GM12878 (cell line): ENCODE measurements around the gene SCYGR2. TPM values are rescaled to one million over a fixed set of nuclear protein-coding genes. Genes with fewer than 3 reads are reported as not detected.

Experiments
- ATAC-seq: fragments of 200-7000 bp; cut with Tn5 transposase; 3 replicates; pipeline ENCODE4 v1.9.1; 2020; ENCODE audit warnings: mild to moderate bottlenecking, moderate library complexity
- BruUV-seq: library from RNA; stranded (reverse); fragments of 400-500 nt; replicated peaks from 2 replicates; lab custom pipeline; 2021; lab: Mats Ljungman, UMichigan
- CTCF ChIA-PET: fragments of 300-600 bp; sonication (Branson Sonifier 250); formaldehyde crosslinking; extraction: SDS; loops from one replicate; lab custom pipeline; 2021; ENCODE audit warnings: inconsistent platforms; lab: Yijun Ruan, JAX
- POLR2A ChIA-PET: fragments of 350-600 bp; formaldehyde crosslinking; extraction: SDS; loops from one replicate; lab custom pipeline; 2021; ENCODE audit warnings: inconsistent platforms; lab: Charles Lee
- RAD21 ChIA-PET: fragments of 300-600 bp; sonication (Branson Sonifier 250); formaldehyde crosslinking; loops from one replicate; lab custom pipeline; 2023; ENCODE audit warnings: antibody characterized with exemption; ENCODE audit not compliant: unreplicated experiment; lab: Charles Lee
- SMC1A ChIA-PET: fragments of 300-600 bp; sonication (Branson Sonifier 250); formaldehyde crosslinking; loops from one replicate; lab custom pipeline; 2023; ENCODE audit not compliant: unreplicated experiment, uncharacterized antibody; lab: Charles Lee
- DNase-seq: peaks from one replicate; pipeline ENCODE4 v3.0.0-alpha.2; 2011; ENCODE audit warnings: low read depth, low spot score
- FAIRE-seq: peaks from 3 replicates; lab custom pipeline; 2011; peaks lifted over from hg19 to GRCh38; lab: Jason Lieb, UNC
- H2AFZ ChIP-seq: 2 replicates; pipeline ENCODE4 v1.6.0; 2011; ENCODE audit warnings: low read depth, low read length, control low read depth; ENCODE audit not compliant: control insufficient read depth
- H3K27ac ChIP-seq: 2 replicates; pipeline ENCODE4 v1.5.1; 2011; ENCODE audit warnings: control low read depth; ENCODE audit not compliant: control insufficient read depth, insufficient read depth
- H3K27me3 ChIP-seq, 2 experiments: replicated peaks in 1 of 2; 2 replicates each; pipeline versions ENCODE4 v1.6.0 to v1.6.1; 2011; ENCODE audit warnings: low read length in 1 of 2; ENCODE audit not compliant: control insufficient read depth in 2 of 2, insufficient read depth in 2 of 2
- H3K36me3 ChIP-seq, 2 experiments: 2 replicates each; pipeline ENCODE4 v1.5.1; 2011; ENCODE audit warnings: low read length in 1 of 2; ENCODE audit not compliant: control insufficient read depth in 2 of 2, insufficient read depth in 2 of 2
- H3K4me1 ChIP-seq: 2 replicates; pipeline ENCODE4 v1.6.1; 2011; ENCODE audit warnings: mild to moderate bottlenecking, low read length, moderate library complexity, mixed read lengths; ENCODE audit not compliant: control insufficient read depth, insufficient read depth
- H3K4me2 ChIP-seq: 2 replicates; pipeline ENCODE4 v1.6.0; 2011; ENCODE audit warnings: control low read depth; ENCODE audit not compliant: control insufficient read depth, insufficient read depth
- H3K4me3 ChIP-seq: fragments of 200-600 bp; sonication (generic); 2 replicates; pipeline ENCODE4 v1.5.1; 2016
- H3K79me2 ChIP-seq: 2 replicates; pipeline ENCODE4 v1.6.0; 2011; ENCODE audit warnings: low read length; ENCODE audit not compliant: control insufficient read depth, insufficient read depth
- H3K9ac ChIP-seq: 2 replicates; pipeline ENCODE4 v1.8.0; 2011; ENCODE audit warnings: low read length, control low read depth, mixed read lengths; ENCODE audit not compliant: control insufficient read depth, insufficient read depth
- H3K9me3 ChIP-seq: replicated peaks from 3 replicates; pipeline ENCODE4 v1.5.1; 2011; ENCODE audit warnings: mild to moderate bottlenecking, low read length; ENCODE audit not compliant: control insufficient read depth, insufficient read depth
- H4K20me1 ChIP-seq: 2 replicates; pipeline ENCODE4 v1.6.0; 2011; ENCODE audit not compliant: control insufficient read depth, insufficient read depth
- BHLHE40 ChIP-seq, 2 experiments: fragments of 450-650 bp in 1 of 2; IDR thresholded peaks; 2 replicates each; pipeline ENCODE4 v1.6.1; 2011 to 2017; ENCODE audit warnings: low read depth in 2 of 2, borderline replicate concordance in 1 of 2, improper control_type of control experiment in 1 of 2, low read length in 1 of 2, mild to moderate bottlenecking in 1 of 2
- CBX5 ChIP-seq: sonication (generic); IDR thresholded peaks from 2 replicates; pipeline ENCODE4 v1.6.1; 2016; ENCODE audit warnings: low read depth, moderate library complexity, mild to moderate bottlenecking, inconsistent platforms
- CEBPB ChIP-seq, 2 experiments: fragments of 150-350 bp in 1 of 2; IDR thresholded peaks; 2 replicates each; pipeline ENCODE4 v1.6.1; 2012 to 2014; ENCODE audit warnings: low read depth in 2 of 2, low read length in 2 of 2, borderline replicate concordance in 1 of 2, inconsistent platforms in 1 of 2
- EP300 ChIP-seq, 2 experiments: fragments of 150-350 bp in 1 of 2; IDR thresholded peaks; 2 replicates each; pipeline ENCODE4 v1.6.1; 2011 to 2012; ENCODE audit warnings: low read depth in 2 of 2, low read length in 2 of 2, borderline replicate concordance in 1 of 2, improper control_type of control experiment in 1 of 2, inconsistent platforms in 1 of 2; ENCODE audit not compliant: control insufficient read depth in 1 of 2
- MEF2A ChIP-seq: IDR thresholded peaks from 2 replicates; pipeline ENCODE4 v1.6.1; 2011; ENCODE audit warnings: low read depth, mild to moderate bottlenecking, low read length, moderate library complexity; ENCODE audit not compliant: insufficient read depth
- MTA2 ChIP-seq: fragments of 450-650 bp; IDR thresholded peaks from 2 replicates; pipeline ENCODE4 v1.6.1; 2016; ENCODE audit warnings: low read depth, mild to moderate bottlenecking, moderate library complexity
- POLR2AphosphoS5 ChIP-seq: IDR thresholded peaks from 2 replicates; pipeline ENCODE4 v1.6.1; 2011; ENCODE audit warnings: mild to moderate bottlenecking, low read length, inconsistent platforms
- WRNIP1 ChIP-seq: IDR thresholded peaks from 2 replicates; pipeline ENCODE4 v1.6.1; 2011; ENCODE audit warnings: low read depth, low read length, improper control_type of control experiment, borderline replicate concordance
- YBX1 ChIP-seq: fragments of 450-650 bp; IDR thresholded peaks from 2 replicates; pipeline ENCODE4 v1.6.1; 2016; ENCODE audit warnings: antibody characterized with exemption
- ZZZ3 ChIP-seq: IDR thresholded peaks from 2 replicates; pipeline ENCODE4 v1.6.1; 2011; ENCODE audit warnings: low read depth; ENCODE audit not compliant: control insufficient read depth, insufficient read length
- WGBS: methylation state at CpG from one replicate; pipeline ENCODE4 v1.1.6; 2016; ENCODE audit warnings: low lambda C conversion rate; ENCODE audit not compliant: insufficient replicate concordance, insufficient coverage; ENCODE audit errors: missing lambda C conversion rate; 5-methylcytosine and 5-hydroxymethylcytosine counted together
- in situ Hi-C: fragments of 300-500 bp; cut with MboI; formaldehyde crosslinking; loops from 9 replicates; pipeline ENCODE4 v1.14.3; 2018; ENCODE audit warnings: mixed read lengths
- intact Hi-C: fragments of 100-400 bp; cut with micrococcal nuclease; formaldehyde crosslinking; loops from one replicate; pipeline ENCODE4 v1.14.2; 2022; ENCODE audit not compliant: unreplicated experiment
- polyA plus RNA-seq, 11 experiments: library from polyadenylated mRNA; depleted of rRNA in 4 of 11; unstranded in 6 of 11; stranded (reverse) in 5 of 11; fragments of >200 nt; fragmentation: Nextera tagmentation in 4 of 11; fragmentation: Illumina TruSeq in 1 of 11; extraction: Ambion mirVana in 4 of 11; extraction: Trizol in 1 of 11; gene quantifications; 1 replicate in 1 of 11; 2 replicates in 10 of 11; pipeline versions ENCODE4 v1.2.1 to v1.2.3, GENCODE V29; 2011 to 2016; ENCODE audit warnings: inconsistent platforms in 2 of 11, missing spikeins in 2 of 11, low read depth in 1 of 11
- total RNA-seq, 4 experiments: library from RNA; depleted of rRNA in 3 of 4; stranded (reverse); fragments of >200 nt in 3 of 4; fragmentation: Illumina TruSeq in 1 of 4; extraction: Trizol in 1 of 4; gene quantifications; 2 replicates each; pipeline versions ENCODE4 v1.2.1 to v1.2.3, GENCODE V29; 2013 to 2021
- TF ChIP-seq, protein P1 (sequence below): fragments of 450-650 bp; formaldehyde crosslinking; IDR thresholded peaks from 2 replicates; pipeline ENCODE4 v1.4.0; 2020; ENCODE audit warnings: mild to moderate bottlenecking, moderate library complexity

The SCYGR2 gene
- total and polyA plus RNA-seq, 10 of the 15 experiments (the other 5 are each of a cell fraction or from before 2014, with no cell fraction given): not detected

DNA sequence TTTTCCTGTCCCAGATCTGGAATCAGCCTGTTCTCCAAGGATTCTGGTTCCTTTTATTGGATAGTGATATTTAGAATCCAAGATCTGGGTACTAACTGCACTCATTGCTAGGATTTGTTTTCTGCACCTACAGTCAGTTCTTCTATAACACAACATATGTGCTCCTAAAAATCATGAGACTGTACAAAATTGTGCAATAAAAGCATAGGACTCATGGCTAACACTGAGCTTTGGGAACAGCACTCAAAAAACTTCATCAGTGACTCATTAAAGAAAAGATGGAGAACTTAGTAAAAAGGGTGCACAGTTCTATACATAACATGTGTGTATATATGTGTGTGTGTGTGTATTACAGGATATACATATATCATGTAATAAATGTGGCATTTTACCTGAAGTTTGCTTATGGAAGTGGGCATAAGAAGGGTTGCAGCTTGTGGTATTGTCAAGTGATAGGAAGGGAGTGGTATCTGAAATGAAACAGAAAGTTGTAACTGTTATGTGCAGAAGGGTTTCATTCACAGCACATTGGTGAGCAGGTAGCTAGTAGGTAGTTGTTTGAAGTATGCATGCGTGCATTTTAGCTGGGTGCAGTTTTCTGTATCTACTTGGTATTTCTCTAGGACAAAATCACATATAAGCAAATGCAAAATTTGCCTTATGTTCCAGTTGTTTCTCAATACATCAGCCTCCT, 5.9 kb upstream of the SCYGR2 start (continued):
- TF ChIP-seq CEBPB (IDR thresholded peaks at IDR 0.05; ENCODE audit: borderline replicate concordance in 1 of 2, low read depth in 2 of 2, low read length in 2 of 2) (no peak), WRNIP1 (no peak), MTA2 (no peak)

DNA sequence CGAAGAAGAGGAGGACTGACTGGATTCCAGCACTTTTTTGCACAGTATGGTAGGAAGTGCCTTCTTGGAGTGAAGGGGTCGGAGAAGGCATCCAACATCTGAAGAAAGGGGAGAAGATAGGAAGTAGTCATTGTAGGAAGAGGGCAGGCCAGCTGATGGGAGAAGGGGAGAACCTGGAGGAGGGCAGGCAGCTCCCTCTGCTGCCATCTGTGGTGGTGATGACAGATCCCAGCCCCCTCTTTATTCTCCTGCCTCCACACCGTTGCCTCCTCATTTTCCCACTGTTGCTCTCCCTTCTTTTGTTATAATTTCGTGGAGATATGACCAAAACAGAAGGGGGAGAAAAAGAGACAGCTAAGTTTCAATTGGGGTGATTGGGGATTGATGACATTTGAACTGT, 2.9 kb upstream of the SCYGR2 start:
- ChIA-PET POLR2A (no interaction called here), CTCF (no interaction called here), SMC1A (no interaction called here), RAD21 (no interaction called here)
- no peak overlapping the region for H3K9ac ChIP-seq
- no peaks in the 10 kb centered on the region for H3K27me3 ChIP-seq
- H3K79me2 ChIP-seq: no peaks in the 10 kb centered on the region
- TF ChIP-seq EP300 (IDR thresholded peaks at IDR 0.05; ENCODE audit: borderline replicate concordance in 1 of 2, control insufficient read depth in 1 of 2, low read depth in 2 of 2, low read length in 2 of 2) (no peak), YBX1 (no peak), MEF2A (no peak), POLR2AphosphoS5 (no peak), BHLHE40 (IDR thresholded peaks at IDR 0.05; ENCODE audit: borderline replicate concordance in 1 of 2, low read depth in 2 of 2, low read length in 1 of 2) (no peak), CBX5 (no peak), ZZZ3 (no peak)
- TF ChIP-seq, protein P1, sequence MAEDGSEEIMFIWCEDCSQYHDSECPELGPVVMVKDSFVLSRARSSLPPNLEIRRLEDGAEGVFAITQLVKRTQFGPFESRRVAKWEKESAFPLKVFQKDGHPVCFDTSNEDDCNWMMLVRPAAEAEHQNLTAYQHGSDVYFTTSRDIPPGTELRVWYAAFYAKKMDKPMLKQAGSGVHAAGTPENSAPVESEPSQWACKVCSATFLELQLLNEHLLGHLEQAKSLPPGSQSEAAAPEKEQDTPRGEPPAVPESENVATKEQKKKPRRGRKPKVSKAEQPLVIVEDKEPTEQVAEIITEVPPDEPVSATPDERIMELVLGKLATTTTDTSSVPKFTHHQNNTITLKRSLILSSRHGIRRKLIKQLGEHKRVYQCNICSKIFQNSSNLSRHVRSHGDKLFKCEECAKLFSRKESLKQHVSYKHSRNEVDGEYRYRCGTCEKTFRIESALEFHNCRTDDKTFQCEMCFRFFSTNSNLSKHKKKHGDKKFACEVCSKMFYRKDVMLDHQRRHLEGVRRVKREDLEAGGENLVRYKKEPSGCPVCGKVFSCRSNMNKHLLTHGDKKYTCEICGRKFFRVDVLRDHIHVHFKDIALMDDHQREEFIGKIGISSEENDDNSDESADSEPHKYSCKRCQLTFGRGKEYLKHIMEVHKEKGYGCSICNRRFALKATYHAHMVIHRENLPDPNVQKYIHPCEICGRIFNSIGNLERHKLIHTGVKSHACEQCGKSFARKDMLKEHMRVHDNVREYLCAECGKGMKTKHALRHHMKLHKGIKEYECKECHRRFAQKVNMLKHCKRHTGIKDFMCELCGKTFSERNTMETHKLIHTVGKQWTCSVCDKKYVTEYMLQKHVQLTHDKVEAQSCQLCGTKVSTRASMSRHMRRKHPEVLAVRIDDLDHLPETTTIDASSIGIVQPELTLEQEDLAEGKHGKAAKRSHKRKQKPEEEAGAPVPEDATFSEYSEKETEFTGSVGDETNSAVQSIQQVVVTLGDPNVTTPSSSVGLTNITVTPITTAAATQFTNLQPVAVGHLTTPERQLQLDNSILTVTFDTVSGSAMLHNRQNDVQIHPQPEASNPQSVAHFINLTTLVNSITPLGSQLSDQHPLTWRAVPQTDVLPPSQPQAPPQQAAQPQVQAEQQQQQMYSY (CRISPR knock-in tag): no peak
- H3K36me3 ChIP-seq: no peaks in the 10 kb centered on the region
- FAIRE-seq (no peak), DNase-seq (no peak), ATAC-seq (no peak)
- no peak overlapping the region for H3K27ac ChIP-seq
- no peak overlapping the region for H2AFZ ChIP-seq
- H3K4me3 ChIP-seq: no peak overlapping the region
- no TSS peak for BruUV-seq
- H3K4me2 ChIP-seq: no peak overlapping the region
- WGBS: 8% methylated on average over 3 of the region's 4 CpGs
- H3K9me3 ChIP-seq: no peaks in the 10 kb centered on the region
- H4K20me1 ChIP-seq: no peaks in the 10 kb centered on the region
- in situ Hi-C loops: no loop called here
- intact Hi-C loops: no loop called here
- no peaks in the 10 kb centered on the region for H3K4me1 ChIP-seq
